NCI-H1048 (cell line): Measurements from ENCODE around the gene PLAAT2.
"Not testable (repeated sequence)": the region's sequence is repeated elsewhere in the genome, so short reads cannot be mapped to it uniquely, and the experiment has no call there.

Source experiments
- DNase-seq: peaks from one replicate; lab custom pipeline; 2025; lab: John Stamatoyannopoulos, UW

PLAAT2 gene

DNA sequence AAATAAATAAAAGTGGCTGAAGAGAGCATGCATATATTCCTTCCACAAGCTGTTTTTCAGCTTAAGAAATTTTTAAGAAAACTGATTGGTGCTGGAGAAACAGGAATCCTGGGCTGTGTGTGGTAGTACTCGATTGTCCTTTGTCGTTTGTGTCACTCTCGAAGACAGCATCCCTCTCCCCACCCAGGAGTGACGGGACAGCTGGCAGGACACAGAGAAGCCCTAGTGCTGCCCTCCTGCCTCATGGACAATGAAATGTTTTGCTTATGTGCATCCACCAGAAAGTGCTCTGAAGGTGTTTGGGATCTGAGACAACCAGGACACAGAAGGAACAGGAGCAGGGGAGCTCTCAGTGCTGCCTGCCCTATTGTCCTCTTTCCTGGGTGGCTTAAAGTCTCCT, 13.8 kb downstream of the PLAAT2 start:
- DNase-seq: no peak

DNA sequence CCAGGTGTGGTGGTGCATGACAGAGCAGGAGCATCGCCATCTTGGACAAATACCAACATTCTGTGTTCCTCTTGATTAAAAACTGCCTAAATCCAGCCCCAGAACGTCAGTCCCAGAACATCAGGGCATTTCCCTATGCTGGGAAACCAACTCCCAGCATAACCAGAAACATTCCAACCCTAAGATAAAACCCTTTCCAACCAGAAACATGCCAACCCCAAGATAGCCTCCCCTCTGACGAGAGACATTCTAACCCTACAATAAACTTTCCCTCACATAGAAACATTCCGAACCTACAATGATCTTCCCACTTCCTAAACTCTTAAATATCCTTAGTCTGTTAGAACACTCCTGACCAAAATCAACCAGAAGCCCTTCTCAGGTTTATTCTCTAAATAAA, 15.0 kb downstream of the PLAAT2 start:
- DNase-seq: no peak

DNA sequence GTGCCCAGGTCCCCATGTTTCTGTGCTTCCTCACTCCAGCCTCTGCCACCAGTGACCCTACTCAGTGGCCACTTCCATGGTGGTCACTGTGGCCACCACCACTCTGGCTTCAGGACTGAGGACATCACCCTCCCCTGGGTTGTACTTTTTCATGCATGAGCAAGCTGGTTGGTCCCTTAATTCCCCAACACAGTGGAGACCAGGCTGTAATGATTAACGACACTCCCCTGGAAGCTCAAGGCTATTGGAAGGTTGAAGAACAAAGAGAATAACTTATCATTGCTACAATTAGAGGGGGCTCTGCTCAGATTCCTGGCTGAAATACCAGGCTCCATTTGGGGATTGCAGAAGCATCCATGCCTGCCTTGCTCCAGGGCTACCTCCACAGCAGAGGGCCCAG, 16.1 kb downstream of the PLAAT2 start:
- no peak for DNase-seq

DNA sequence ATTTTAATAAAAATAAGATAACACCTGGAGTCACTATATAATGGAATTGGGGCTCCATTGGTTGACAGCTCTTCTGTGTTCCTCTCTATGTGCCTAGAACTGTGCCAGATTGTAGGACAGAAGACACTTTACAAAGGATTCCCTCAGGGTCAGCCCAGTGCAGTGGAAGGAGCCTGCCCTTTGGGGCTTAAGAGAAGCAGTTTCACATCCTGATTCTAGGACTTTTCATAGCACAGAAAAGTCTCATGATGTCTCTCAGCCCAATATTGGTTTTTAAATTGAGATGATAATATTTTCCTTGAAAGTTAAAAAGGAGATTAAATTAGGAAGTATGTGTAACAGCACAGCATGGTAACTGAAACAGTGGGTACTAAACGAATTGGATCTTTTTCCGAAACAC, 19.5 kb downstream of the PLAAT2 start:
- no peak for DNase-seq

DNA sequence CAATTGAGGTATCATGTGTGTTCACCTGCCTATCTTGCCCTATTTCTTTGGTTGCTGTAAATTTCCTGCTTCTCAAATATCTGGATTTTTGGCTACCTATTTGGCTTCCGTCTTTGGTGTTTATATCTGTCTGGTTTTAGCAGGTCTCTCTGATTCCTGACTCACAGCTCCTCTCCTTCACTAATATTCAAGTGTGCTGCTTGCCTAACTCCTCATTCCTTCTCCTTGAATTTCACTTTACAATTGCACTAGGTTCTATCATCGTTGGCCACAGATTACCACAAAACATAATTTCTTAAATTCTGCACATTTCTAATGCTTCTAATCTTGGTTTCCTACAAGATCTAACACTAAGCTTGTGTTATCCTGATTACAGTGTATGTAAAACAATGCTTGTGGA, 20.7 kb downstream of the PLAAT2 start:
- DNase-seq: not testable (repeated sequence)

DNA sequence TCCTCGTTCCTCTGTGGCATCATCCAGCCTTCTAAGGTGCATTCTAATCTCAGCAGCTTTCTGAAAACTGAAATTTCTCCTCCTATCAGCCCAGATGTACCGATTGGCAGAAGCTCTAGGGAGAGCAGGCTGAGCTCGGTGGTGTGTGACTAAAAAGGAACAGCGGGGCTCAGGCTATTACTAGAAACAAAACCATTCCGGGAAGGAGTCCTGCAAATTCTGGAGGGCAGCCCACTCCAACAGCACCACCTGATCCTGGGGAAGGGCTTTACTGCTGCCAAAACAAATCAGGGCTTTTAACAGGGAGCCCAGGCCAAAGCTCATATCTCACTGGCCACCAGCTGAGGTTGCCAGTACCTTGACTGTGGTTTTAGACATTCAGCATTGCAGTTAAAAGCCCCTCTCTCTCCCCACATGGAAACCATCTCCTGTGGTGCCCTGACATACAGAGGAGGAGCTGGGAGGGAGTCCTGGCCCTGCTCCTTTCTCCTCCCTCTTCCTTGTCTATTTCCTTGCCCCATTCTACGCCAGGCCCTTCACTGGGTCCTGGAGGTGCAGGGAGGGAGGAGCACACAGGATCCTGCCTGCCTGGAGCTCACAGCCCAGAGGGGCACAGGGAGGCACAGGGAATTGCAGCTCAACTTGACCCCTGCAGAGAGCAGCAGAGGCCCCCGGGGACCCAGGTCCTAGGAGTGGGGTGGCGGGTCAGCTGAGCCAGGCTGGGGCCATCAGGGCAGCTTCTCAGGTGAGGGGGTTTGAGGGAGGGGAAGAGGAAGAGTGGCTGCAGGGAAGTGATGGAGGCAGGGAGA, 25.7 kb downstream of the PLAAT2 start:
- no peak for DNase-seq

DNA sequence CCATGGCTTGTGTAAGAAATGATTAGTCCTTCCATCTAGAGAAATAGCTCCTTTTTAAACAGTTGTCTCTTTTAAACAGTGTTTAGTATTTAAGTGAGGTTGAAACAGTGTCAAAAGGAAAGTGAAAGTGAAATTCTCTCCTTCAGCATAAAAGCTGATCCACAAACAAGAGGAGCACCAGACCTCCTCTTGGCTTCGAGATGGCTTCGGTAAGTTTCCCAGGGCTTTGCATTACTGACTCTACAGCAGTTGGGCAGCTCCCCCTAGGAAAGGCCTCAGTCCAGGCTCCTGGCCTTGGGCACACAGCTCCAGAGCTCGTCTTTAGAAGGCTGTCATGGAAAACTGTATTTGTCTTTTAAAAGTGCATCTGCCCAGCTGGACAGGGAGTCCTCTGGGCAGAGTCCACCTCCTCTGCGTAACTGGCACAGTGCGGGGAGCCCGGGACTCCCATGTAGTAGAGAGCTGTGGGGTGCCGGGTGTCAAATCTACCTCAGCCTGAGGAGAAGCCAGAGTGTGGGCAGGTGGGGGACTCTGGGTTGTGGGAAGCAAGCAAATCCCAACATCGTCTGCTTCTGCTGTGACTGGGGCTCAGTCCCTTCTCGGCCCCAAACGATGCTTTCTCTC, 26.4 kb downstream of the PLAAT2 start, which contains the start of gene PLAAT4:
Gene PLAAT4, plus strand, starts transcription at position 140 of the 624 bp plus-strand sequence. Its CDS starts 61 bp downstream, at position 201.
- no peak for DNase-seq

DNA sequence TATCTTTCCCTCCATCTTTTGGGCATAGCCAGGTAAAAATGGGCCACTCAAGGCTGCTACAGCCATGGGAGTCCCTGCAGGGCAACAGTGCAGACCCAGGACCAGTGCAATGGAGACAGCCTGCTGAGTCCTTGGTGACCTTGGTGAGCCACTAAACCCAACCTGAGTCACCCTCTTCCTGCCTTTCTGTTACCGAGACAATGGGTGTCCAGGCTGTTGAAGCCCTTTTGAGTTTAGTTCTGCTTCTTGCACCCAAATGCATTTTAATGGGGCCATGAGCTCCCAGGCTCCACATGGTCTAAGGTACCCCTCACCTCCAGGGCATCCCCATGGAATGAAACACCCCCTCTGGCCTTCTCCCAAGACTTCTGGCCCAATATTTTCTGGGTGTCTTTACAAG, 27.4 kb downstream of the PLAAT2 start:
- DNase-seq: no peak

DNA sequence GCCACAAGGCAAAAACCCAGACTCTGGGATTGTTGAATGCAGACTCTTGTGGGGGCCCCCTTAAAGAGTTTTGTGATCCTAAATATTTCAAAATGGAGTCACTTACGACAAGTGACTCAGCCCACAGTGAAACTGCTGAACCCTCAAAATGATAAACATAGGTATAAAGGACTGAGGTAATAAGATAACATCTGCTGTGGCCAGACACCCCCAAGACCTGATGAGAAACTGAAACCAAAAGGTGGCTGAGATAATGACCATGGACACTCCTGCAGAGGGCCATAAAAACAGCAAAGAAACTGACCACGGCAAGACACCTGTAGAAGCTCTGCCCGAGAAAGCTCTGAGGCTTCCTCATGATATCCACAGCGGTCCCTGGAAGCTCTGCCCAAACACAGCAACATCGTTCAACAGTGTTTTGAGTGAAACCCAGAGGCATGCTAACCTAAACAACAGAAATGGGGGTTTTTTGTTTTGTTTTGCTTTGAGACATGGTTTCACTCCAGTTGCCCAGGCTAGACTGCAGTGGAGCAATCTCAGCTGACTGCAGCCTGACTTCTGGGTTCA, 28.2 kb downstream of the PLAAT2 start:
- DNase-seq: no peak

DNA sequence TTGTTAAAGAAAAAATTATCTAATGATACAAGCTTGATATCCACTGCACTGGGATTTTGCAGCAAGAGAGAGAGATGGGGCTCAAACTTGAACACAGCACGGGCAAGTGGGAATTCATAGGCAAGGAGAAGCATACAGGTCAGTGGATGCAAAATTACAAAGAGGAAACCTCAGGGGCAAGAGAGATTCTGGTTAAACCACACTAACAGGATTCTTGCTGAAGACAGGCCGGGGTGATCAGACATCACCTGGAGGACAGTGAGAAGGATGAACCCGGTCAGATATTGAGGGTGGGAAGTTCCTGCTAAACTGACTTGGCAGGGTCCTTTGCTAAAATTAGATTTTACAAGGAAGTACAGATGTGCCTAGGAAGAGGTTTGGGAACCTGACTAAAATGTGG, 29.1 kb downstream of the PLAAT2 start:
- no peak for DNase-seq

DNA sequence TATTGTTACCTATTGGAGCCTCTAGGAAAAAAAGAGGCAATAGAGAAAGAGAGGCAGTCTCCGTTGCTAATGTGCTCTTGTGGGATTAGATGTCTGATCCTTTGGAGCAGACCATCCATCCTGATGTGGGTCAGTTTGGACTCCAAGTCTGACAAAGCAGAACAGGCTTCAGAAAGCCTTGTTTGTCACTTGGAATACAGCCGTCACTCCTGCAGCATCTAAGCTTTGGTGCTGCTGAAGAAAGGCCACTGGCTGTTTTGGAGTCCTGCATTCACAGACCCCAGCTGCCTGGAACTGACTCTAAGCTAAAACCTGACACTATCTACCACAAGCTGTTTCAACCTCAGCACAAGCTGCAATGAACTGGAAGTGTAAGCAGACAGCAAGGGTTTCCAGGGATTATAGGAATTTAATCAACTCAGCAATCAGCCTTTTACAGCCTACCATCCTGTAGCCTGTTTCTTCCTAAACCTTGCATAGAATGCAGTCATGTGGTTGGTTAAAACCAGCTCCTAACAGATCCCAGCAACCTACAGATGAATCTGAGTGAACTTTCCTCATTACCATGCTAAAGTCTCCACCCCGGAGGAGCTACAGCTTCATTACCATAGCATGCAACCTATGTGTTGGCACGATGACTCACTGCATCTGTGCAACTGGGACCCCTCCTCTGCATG, 30.2 kb downstream of the PLAAT2 start:
- no peak for DNase-seq

DNA sequence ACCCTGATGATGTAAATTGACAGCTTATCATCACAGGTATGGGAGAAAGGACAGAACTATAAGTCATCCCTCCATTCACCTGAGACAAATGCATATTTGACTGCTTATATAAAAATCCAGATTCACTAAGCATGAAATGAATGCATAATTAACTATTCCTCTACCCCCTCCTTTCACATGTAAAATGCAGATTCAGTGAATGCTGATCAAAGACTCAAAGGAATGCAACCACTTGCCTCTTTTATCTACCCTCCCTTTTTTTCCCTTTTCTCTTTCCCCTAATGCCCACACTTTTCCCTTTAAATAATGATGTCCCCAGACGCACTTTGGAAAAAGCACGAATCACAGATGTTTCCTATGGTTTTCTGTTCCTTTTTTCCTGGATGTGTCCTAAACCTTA, 31.1 kb downstream of the PLAAT2 start:
- no peak for DNase-seq

DNA sequence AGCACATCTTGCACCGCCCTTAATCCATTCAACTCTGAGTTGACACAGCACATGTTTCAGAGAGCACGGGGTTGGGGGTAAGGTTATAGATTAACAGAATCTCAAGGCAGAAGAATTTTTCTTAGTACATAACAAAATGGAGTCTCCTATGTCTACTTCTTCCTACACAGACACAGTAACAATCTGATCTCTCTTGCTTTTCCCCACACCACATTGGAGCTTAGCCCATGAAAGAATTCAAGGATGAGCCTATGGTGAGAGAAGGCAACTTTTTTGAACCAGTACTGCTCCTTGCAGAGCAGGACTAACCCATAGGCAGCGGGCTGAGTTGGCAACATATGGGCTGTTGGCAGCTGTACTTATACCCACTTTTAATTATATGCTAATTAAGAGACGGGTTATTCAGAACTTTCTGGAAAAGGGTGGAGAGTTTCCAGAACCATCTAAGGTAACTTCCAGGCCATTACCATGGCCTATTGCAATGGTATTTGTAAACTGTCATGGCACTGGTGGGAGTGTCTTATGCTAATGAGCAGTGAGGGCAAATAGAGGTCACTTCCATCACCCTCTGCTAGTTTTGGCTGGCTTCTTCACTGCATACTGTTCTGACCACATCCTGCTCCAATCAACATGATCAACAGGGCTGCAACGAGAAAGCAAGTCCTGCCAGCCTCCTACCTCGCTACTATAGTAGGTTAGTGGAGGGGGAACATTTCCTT, 31.9 kb downstream of the PLAAT2 start:
- DNase-seq: not testable (repeated sequence)

DNA sequence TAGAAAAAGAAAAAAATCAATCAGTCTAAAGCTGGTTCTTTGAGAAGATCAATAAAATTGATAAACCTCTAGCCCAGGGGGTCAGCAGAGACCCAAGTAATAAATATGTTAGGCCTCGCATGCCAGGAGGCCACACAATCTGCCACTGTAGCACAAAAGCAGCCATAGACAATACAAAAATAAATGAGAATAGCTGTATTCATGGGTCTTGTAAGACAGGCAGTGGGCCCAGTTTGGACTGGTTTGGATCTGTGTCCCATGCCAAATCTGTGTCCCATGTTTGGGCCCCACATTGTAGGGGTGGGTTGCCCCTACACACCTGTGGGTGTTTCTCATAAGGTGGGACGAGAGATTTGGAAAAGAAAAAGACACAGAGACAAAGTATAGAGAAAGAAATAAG, 33.2 kb downstream of the PLAAT2 start:
- no peak for DNase-seq

DNA sequence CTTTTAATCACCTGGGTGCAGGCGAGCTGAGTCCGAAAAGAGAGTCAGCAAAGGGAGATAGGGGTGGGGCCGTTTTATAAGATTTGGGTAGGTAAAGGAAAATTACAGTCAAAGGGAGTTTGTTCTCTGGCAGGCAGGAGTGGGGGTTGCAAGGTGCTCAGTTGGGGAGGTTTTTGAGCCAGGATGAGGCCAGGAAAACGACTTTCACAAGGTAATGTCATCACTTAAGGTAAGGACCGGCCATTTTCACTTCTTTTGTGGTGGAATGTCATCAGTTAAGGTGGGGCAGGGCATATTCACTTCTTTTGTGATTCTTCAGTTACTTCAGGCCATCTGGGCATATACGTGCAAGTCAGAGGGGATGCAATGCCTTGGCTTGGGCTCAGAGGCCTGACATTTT, 33.8 kb downstream of the PLAAT2 start:
- DNase-seq: not testable (repeated sequence)

DNA sequence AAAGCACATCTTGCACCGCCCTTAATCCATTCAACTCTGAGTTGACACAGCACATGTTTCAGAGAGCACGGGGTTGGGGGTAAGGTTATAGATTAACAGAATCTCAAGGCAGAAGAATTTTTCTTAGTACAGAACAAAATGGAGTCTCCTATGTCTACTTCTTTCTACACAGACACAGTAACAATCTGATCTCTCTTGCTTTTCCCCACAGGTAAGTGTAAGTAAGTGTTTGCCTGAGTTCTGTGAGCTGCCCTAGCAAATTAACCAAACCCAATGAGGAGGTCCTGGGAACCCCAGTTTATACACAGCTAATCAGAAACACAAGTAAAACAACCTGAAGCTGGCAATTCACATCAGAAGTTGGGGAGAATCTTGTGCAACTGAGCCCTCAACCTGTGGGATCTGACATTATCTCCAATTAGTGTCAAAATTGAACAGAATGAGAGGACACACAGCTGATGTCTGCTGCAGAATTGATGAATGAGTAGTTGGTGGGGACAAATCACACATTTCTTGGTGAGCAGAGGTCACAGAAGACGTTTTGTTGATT, 34.4 kb downstream of the PLAAT2 start:
- not testable (repeated sequence) for DNase-seq

DNA sequence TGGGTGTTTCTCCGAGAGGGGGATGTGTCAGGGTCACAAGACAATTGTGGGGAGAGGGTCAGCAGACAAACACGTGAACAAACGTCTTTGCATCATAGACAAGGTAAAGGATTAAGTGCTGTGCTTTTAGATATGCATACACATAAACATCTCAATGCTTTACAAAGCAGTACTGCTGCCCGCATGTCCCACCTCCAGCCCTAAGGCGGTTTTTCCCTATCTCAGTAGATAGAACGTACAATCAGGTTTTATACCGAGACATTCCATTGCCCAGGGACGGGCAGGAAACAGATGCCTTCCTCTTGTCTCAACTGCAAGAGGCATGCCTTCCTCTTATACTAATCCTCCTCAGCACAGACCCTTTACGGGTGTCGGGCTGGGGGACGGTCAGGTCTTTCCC, 35.0 kb downstream of the PLAAT2 start:
- not testable (repeated sequence) for DNase-seq

DNA sequence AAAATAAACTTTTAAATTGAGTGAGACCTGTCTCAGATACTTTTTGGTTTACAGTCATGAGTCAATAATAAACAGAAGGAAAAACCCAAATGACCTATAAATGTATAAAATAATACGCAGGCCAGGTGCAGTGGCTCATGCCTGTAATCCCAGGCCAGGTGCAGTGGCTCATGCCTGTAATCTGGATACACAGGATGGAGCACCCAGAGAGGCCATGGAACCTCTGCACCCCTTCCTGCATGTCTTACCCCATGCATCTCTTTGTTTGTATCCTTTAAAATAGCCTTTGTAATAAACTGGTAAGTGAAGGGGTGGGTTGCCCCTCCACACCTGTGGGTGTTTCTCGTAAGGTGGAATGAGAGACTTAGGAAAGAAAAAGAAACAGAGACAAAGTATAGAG, 35.5 kb downstream of the PLAAT2 start:
- no peak for DNase-seq

DNA sequence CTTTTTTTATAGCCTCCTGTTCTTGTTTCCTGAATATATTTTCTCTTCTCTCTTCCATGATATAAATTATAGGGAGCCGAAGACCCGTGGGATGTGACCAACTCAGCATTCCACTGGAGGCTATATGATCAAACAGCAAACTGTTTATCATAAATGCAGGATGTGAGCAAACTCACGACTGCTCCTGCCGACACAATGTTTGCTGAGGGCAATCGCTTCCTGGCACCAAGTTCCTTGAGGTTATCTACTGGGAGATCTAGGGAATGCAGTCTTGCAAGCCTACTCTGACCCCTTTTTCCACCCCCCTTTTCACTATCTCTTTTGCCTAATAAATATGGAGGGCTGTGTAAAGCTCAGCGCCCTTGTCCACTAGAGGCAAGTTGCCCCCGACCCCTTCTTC, 40.0 kb downstream of the PLAAT2 start:
- no peak for DNase-seq

DNA sequence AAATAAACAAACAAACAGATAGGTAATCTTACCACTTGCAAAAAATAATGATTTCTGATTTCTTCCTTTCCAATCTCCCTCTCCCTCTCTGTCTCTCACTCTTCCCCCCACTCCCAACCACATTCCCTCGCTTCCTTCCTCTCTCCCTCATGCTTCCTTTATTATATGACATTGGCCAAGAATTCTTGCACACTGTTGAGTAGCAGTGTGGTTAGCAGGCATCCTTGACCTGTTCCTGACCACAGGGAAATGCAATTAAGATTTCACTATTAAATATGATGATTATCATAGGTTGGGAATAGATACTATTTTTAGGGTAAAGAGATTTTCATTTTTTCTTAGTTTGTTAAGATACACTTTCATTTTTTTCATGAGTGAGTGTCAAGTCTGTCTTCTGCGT, 41.3 kb downstream of the PLAAT2 start:
- DNase-seq: no peak

DNA sequence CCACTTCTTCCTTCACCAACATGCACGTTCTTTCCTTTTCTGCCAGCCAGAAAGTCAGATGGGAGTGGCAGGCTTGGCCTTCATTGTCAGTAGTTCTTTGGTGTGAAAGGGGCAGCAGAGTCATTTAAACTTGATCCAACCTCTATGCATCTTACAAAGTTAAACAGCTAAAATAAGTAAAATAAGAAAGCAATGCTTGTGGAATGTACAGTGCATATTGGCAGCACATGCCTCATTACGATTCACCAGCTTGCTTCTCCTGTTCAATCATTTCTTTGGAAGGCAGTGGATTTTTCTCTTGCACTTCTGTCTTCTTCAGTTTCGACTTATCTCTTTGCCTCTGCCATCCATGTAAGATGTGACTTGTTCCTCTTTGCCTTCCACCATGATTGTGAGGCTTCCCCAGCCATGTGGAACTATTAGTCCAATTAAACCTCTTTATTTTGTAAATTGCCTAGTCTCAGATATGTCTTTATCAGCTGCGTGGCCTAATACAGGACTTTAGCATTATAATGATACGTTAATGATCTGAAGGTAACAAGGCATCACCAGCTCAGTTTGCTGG, 42.5 kb downstream of the PLAAT2 start:
- DNase-seq: no peak
